Left cardiac atrium (tissue), 4 donors: ENCODE data around the gene CNEP1R1. TPM values are rescaled to one million over a fixed set of nuclear protein-coding genes. Genes with fewer than 3 reads are reported as not detected.

Source experiments
- ATAC-seq, 2 donors: fragments of 200-7000 bp; cut with Tn5 transposase; one replicate each; pipeline ENCODE4 v1.9.1; 2020; ENCODE audit warnings: mild to moderate bottlenecking in 2 of 2, moderate library complexity in 2 of 2
- DNase-seq: peaks from one replicate; pipeline ENCODE4 v3.0.0-alpha.2; 2020
- intact Hi-C, 2 donors: fragments of 100-400 bp; cut with DNase I; formaldehyde crosslinking; loops; one replicate each; pipeline versions ENCODE4 v1.14.1 to v1.15.1; 2022 to 2023
- total RNA-seq, 2 donors: library from RNA; stranded (reverse); fragmentation: NEBNext Ultra II Directional; extraction: Animal tissue kit (Norgen Biotek cat#: 25700); gene quantifications; one replicate each; pipeline ENCODE4 v1.2.1, GENCODE V29; 2021
- donor health status: DM: no; HTN: yes; CAD: no.
- donor health status: DM: no; HTN: yes; CAD: no; lungs with severe emphysema.
- donor health status: DM: yes; HTN: yes; CAD: no.
- donor health status: Dilated cardiomyopathy.

The CNEP1R1 gene
- total RNA-seq, 2 donors from 2014 or later: 16.2 to 17.1 TPM

DNA sequence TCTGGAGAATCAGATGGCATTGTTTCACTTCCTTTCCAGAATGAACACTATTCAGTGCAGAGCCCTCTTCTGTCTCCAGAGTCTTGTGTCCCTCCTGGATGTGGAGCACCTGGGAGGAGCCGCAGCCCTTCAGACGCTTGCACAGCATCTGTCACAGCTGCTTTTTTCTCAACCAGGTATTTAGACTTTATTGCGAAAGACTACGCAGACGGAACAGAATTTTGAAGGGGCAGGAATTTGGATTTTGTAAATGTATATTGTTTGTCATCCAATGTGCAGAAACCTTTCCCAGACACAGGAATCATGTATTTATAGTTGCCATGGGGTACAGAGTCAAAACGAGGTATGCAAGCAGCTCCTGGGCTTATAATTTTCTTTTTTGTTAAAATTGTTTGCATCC, 61.2 kb downstream of the CNEP1R1 start:
- intact Hi-C loops: no loop called here
- DNase-seq: no peak
- ATAC-seq: no peak

Other genes starting within 250 kb of the CNEP1R1 start
- gene ZNF423, start 169.1 kb upstream of the CNEP1R1 start, total RNA-seq: 10 to 100 TPM; 11.1 to 13.8 TPM
- 10 to 100 TPM; 11.5 to 13.1 TPM for gene HEATR3, start 40.7 kb downstream of the CNEP1R1 start, total RNA-seq
- 1 to 10 TPM; 5.5 to 7.1 TPM for gene TENT4B, start 128.1 kb downstream of the CNEP1R1 start, total RNA-seq
- gene ADCY7, start 241.3 kb downstream of the CNEP1R1 start, total RNA-seq: 10 to 100 TPM; 14.3 to 23.7 TPM